Heart right ventricle (tissue), 16 donors: ENCODE measurements around the gene THSD7B. TPM values are rescaled to one million over a fixed set of nuclear protein-coding genes. Genes with fewer than 3 reads are reported as not detected.

Experiments
- ATAC-seq, 8 donors: fragments of 200-7000 bp; cut with Tn5 transposase; one replicate each; pipeline ENCODE4 v1.9.1; 2020; ENCODE audit warnings: mild to moderate bottlenecking in 8 of 8, moderate library complexity in 8 of 8, moderate number of reproducible peaks in 1 of 8
- DNase-seq, 2 donors: peaks; one replicate each; pipeline ENCODE4 v3.0.0-alpha.2; 2020
- H3K27ac ChIP-seq, 10 donors: fragments of 200-600 bp; sonication (generic) in 2 of 10; one replicate each; pipeline versions ENCODE4 v1.5.0 to v1.8.0; 2020 to 2022; ENCODE audit warnings: mild to moderate bottlenecking in 3 of 10
- H3K27me3 ChIP-seq, 7 donors: fragments of 200-600 bp; one replicate each; pipeline ENCODE4 v1.8.0; 2021 to 2022; ENCODE audit warnings: mild to moderate bottlenecking in 2 of 7
- H3K36me3 ChIP-seq, 9 donors: fragments of 200-600 bp; sonication (generic) in 1 of 9; one replicate each; pipeline versions ENCODE4 v1.5.0 to v1.8.0; 2020 to 2022; ENCODE audit warnings: mild to moderate bottlenecking in 2 of 9
- H3K4me1 ChIP-seq, 9 donors: fragments of 200-600 bp; sonication (generic) in 1 of 9; one replicate each; pipeline versions ENCODE4 v1.5.0 to v1.8.0; 2020 to 2022; ENCODE audit warnings: mild to moderate bottlenecking in 4 of 9
- H3K4me3 ChIP-seq, 10 donors: fragments of 200-600 bp; sonication (generic) in 2 of 10; one replicate each; pipeline versions ENCODE4 v1.5.0 to v1.8.0; 2020 to 2022; ENCODE audit warnings: mild to moderate bottlenecking in 7 of 10, moderate library complexity in 2 of 10
- H3K9me3 ChIP-seq, 11 donors: fragments of 200-600 bp in 10 of 11; sonication (generic) in 2 of 11; one replicate each; pipeline versions ENCODE4 v1.5.0 to v1.8.0; 2013 to 2022; ENCODE audit warnings: mild to moderate bottlenecking in 2 of 11, control low read depth in 1 of 11, moderate library complexity in 1 of 11
- WGBS, 2 donors: extraction: QIAGEN DNeasy Blood & Tissue Kit; methylation state at CpG; one replicate each; pipeline ENCODE4 v1.1.7; 2013; ENCODE audit warnings: inconsistent platforms in 1 of 2; 5-methylcytosine and 5-hydroxymethylcytosine counted together
- intact Hi-C, 10 donors: fragments of 100-400 bp; cut with DNase I; formaldehyde crosslinking; loops; one replicate each; pipeline versions ENCODE4 v1.11.1 to v1.14.2; 2022
- polyA plus RNA-seq, 2 donors: library from polyadenylated mRNA; stranded (reverse); fragments of 200-250 nt; gene quantifications; one replicate each; pipeline ENCODE4 v1.2.3, GENCODE V29; 2013
- total RNA-seq, 10 donors: library from RNA; stranded (reverse); fragmentation: NEBNext Ultra II Directional in 3 of 10; extraction: Animal tissue kit (Norgen Biotek cat#: 25700) in 3 of 10; gene quantifications; one replicate each; pipeline versions ENCODE4 v1.2.1 to v1.2.4, GENCODE V29; 2021 to 2023
- TF ChIP-seq, protein P1 (sequence below), 9 donors: fragments of 200-600 bp; sonication (generic) in 2 of 9; IDR thresholded peaks; one replicate each; pipeline versions ENCODE4 v1.5.0 to v1.8.0; 2021 to 2022; ENCODE audit warnings: antibody characterized with exemption in 9 of 9, mild to moderate bottlenecking in 5 of 9, moderate library complexity in 1 of 9
- donor health status: Arrhythmogenic right ventricular cardiomyopathy.
- donor health status: ischemic (EF 13 %, LVEDD 7.1; RV severe dilation, severe dysfunction).
- donor health status: healthy with polysubstance abuse.
- donor health status: DM: no; HTN: yes; CAD: no.
- donor health status: DM: no; HTN: no; CAD: no.
- donor health status: ischemic (EF 25% LVEDD 6.9; RV normal size, moderate dysfunction).
- donor health status: ischemic (EF 25% LVEDD 5.7; RV mildly dilated, moderate dysfunction).
- donor health status: healthy.
- donor health status: DM: yes; HTN: yes; CAD: no.
- donor health status: Ischemic cardiomyopathy.
- donor health status: ischemic (EF 35%, LVEDD 5.7; RV mildly dilated, moderate dysfunction).
- donor health status: nonischemic (EF 11% LVEDD 7.7; RV severe dilation, severe dysfunction).
- donor health status: DM: yes; HTN: yes; CAD: no.
- donor health status: PGD.
- donor health status: ischemic (EF 29% LVEDD 5.4; RV normal size, mild dysfunction).
- donor health status: nonischemic (EF 23%, LVEDD 6.1; RV moderate dilation, normal function).

THSD7B gene
- total and polyA plus RNA-seq, 12 donors = 0.01 to 0.39 (median 0.18) TPM

DNA sequence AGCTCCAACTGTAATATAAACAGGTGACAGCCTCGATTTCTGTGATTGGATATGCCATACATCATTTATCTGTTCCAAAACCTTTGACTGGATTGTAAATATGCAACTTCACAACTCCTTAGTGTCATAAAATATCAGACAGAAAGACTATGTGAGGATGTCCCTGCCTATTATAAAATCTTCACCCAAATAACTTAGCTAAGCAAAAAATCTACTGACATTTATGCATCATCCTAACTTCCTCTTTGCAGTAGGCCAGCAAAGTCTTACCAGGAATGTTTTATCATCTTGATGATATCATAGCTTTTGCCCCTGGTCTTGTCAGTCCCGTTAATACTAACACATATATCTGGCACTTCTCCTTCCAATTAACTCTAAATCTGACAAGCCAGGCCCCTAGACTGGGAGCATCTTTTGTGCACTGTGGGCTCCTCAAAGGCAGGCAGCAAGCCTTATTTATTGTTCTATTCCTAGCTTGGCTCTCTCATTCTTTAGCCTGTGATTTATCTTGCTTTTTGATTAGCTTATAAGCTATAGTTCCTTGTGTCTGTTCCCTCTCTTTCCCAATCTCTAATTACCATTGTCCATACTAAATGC is 842.5 kb downstream of the THSD7B start:
- Histone ChIP-seq H3K4me3 (no peak overlapping the region), H3K4me1 (no peaks in the 10 kb centered on the region), H3K36me3 (no peaks in the 10 kb centered on the region), H3K9me3 (peaks cover 0 to 5% (median 0%) of the 10 kb centered on the region in 11 donors), H3K27ac (no peak overlapping the region), H3K27me3 (no peaks in the 10 kb centered on the region)
- TF ChIP-seq, protein P1, sequence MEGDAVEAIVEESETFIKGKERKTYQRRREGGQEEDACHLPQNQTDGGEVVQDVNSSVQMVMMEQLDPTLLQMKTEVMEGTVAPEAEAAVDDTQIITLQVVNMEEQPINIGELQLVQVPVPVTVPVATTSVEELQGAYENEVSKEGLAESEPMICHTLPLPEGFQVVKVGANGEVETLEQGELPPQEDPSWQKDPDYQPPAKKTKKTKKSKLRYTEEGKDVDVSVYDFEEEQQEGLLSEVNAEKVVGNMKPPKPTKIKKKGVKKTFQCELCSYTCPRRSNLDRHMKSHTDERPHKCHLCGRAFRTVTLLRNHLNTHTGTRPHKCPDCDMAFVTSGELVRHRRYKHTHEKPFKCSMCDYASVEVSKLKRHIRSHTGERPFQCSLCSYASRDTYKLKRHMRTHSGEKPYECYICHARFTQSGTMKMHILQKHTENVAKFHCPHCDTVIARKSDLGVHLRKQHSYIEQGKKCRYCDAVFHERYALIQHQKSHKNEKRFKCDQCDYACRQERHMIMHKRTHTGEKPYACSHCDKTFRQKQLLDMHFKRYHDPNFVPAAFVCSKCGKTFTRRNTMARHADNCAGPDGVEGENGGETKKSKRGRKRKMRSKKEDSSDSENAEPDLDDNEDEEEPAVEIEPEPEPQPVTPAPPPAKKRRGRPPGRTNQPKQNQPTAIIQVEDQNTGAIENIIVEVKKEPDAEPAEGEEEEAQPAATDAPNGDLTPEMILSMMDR (IDR thresholded peaks at IDR 0.05) = no peak
- intact Hi-C loops = no loop called here
- ATAC-seq (no peak), DNase-seq (no peak)
- WGBS, 2 donors = 24 to 51% methylated on average over 2 of the region's 2 CpGs

DNA sequence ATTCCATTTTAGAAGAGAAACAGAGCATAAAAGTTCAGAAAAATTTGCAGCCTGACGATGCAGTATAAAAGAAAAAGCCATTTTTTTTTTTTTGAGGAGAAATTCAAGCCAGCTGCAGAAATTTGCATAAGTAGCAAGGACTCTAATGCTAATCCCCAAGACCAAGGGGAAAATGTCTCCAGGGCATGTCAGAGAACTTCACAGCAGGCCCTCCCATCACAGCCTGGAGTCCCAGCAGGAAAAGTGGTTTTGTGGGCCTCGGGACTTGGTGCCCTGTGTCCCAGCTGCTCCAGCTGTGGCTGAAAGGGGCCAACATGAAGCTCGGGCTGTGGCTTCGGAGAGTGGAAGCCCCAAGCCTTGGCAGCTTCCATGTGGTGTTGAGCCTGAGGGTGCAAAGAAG is 873.6 kb downstream of the THSD7B start:
- no peak for DNase-seq
- no peaks in the 10 kb centered on the region for H3K4me1 ChIP-seq
- no peak overlapping the region for H3K4me3 ChIP-seq
- no peaks in the 10 kb centered on the region for H3K36me3 ChIP-seq
- peaks cover 0 to 6% (median 0%) of the 10 kb centered on the region in 11 donors for H3K9me3 ChIP-seq
- 66 to 76% methylated on average over 4 of the region's 4 CpGs for WGBS, 2 donors
- intact Hi-C loops = no loop called here
- TF ChIP-seq, protein P1 (IDR thresholded peaks at IDR 0.05) = no peak
- ATAC-seq = no peak
- H3K27ac ChIP-seq = no peak overlapping the region
- H3K27me3 ChIP-seq = no peaks in the 10 kb centered on the region

DNA sequence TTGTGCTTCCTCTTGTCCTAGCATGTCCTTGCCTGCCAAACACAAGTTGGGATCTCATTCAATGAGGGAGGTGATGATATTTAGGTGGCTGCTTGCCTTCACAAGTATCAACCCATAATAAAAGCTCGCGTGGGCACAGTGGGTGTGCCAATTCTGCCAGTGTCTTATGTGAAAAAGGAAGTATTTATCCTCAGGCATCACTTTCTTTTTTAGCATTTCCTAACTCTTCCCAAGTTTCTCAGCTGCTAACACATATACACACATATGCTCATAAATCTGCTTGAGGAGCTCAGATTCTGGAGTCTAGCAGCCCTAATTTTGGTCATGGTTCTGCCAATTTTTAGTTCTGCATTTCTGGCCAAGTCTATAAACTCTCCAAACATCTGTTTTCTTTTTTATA is 879.4 kb downstream of the THSD7B start:
- 63 to 67% methylated on average over 2 of the region's 2 CpGs for WGBS, 2 donors
- ATAC-seq = peak in 1 of 8 donors; percentile 58
- TF ChIP-seq, protein P1 (IDR thresholded peaks at IDR 0.05) = no peak

GRCh38 chr2:137654046-137654445 is 888.7 kb downstream of the THSD7B start:
- intact Hi-C loops = no loop called here
- DNase-seq (no peak), ATAC-seq (no peak)
- no peaks in the 10 kb centered on the region for H3K4me1 ChIP-seq
- H3K36me3 ChIP-seq = no peaks in the 10 kb centered on the region
- no peaks in the 10 kb centered on the region for H3K27me3 ChIP-seq
- H3K9me3 ChIP-seq = peaks cover 0 to 8% (median 0%) of the 10 kb centered on the region in 11 donors
- H3K4me3 ChIP-seq = no peak overlapping the region
- H3K27ac ChIP-seq = no peak overlapping the region
- TF ChIP-seq, protein P1 (IDR thresholded peaks at IDR 0.05) = no peak
- 73 to 78% methylated on average over 2 of the region's 2 CpGs for WGBS, 2 donors

More for the DNA sequence above, 879.4 kb downstream of the THSD7B start:
- peaks cover 0 to 3% (median 0%) of the 10 kb centered on the region in 9 donors for H3K4me1 ChIP-seq
- H3K9me3 ChIP-seq = peaks cover 0 to 6% (median 0%) of the 10 kb centered on the region in 11 donors
- H3K27me3 ChIP-seq = no peaks in the 10 kb centered on the region
- no peak overlapping the region for H3K4me3 ChIP-seq
- DNase-seq = no peak
- no peak overlapping the region for H3K27ac ChIP-seq
- intact Hi-C loops = no loop called here
- H3K36me3 ChIP-seq = no peaks in the 10 kb centered on the region
